Measurements from ENCODE around the gene UHRF2.

The UHRF2 gene

GRCh38 chr9:6473151-6473550 lies 60.2 kb downstream of the UHRF2 start:
- Histone ChIP-seq H3K4me1 (ENCODE audit: insufficient read depth, low read length) (no peaks in the 10 kb centered on the region), H3K27me3 (ENCODE audit: insufficient read depth, low read length) (no peaks in the 10 kb centered on the region), H3K9me3 (ENCODE audit: low read length) (no peaks in the 10 kb centered on the region), H3K4me3 (ENCODE audit: low read length) (no peak overlapping the region), H3K36me3 (ENCODE audit: insufficient read depth, low read length) (peaks cover 20% of the 10 kb centered on the region), H2AFZ (ENCODE audit: low read depth, low read length) (no peak overlapping the region)

DNA sequence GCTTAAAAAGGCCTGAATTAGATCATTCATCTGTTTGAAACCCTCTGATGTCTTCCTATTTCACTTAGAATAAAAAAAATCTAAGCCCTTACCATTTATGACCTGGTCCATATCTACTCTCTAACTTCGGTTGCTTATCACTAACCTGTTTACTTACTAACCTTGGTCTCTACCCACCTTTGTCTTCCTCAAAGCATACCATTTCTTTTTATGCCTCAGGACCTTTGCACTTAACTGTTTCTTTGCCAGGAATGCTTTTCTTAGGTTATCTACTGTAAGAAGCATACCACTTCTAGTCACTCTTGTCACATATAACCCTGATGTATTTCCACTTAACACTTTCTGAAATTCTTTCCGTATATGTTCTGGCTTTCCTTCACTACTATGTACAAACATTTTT lies 67.0 kb downstream of the UHRF2 start:
- Histone ChIP-seq H3K4me1 (ENCODE audit: insufficient read depth, low read length) (no peaks in the 10 kb centered on the region), H3K27me3 (ENCODE audit: insufficient read depth, low read length) (no peaks in the 10 kb centered on the region), H2AFZ (ENCODE audit: low read depth, low read length) (no peak overlapping the region), H3K36me3 (ENCODE audit: insufficient read depth, low read length) (peaks cover 65% of the 10 kb centered on the region), H3K4me3 (ENCODE audit: low read length) (no peak overlapping the region), H3K9me3 (ENCODE audit: low read length) (no peaks in the 10 kb centered on the region)

DNA sequence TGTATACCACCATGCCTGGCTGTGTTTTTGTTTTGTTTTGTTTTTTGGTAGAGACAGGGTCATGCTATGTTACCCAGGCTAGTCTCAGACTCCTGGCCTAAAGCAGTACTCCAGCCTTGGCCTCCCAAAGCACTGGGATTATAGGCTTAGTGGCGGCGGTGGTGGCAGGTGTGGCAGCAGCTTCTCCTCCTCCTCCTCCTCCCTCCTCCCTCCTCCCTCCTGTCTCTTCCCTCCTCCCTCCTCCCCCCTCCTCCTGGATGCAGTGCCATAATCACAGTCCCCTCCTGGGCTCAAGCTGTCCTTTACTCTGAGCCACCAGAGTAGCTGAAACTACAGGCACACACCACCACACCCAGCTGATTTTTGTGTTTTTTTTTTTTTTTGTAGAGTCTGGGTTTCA lies 71.2 kb downstream of the UHRF2 start:
- Histone ChIP-seq H3K36me3 (ENCODE audit: insufficient read depth, low read length) (peaks cover 66% of the 10 kb centered on the region), H3K9me3 (ENCODE audit: low read length) (no peaks in the 10 kb centered on the region), H3K27me3 (ENCODE audit: insufficient read depth, low read length) (no peaks in the 10 kb centered on the region)

GRCh38 chr9:6488395-6488794 lies 75.4 kb downstream of the UHRF2 start:
- H3K27me3 ChIP-seq (ENCODE audit: insufficient read depth, low read length): no peaks in the 10 kb centered on the region
- no peaks in the 10 kb centered on the region for H3K9me3 ChIP-seq (ENCODE audit: low read length)
- no peak overlapping the region for H2AFZ ChIP-seq (ENCODE audit: low read depth, low read length)
- H3K36me3 ChIP-seq (ENCODE audit: insufficient read depth, low read length): peaks cover 47% of the 10 kb centered on the region
- H3K4me3 ChIP-seq (ENCODE audit: low read length): no peak overlapping the region
- H3K4me1 ChIP-seq (ENCODE audit: insufficient read depth, low read length): no peaks in the 10 kb centered on the region

More for the DNA sequence above, 71.2 kb downstream of the UHRF2 start:
- no peak overlapping the region for H2AFZ ChIP-seq (ENCODE audit: low read depth, low read length)
- no peaks in the 10 kb centered on the region for H3K4me1 ChIP-seq (ENCODE audit: insufficient read depth, low read length)
- no peak overlapping the region for H3K4me3 ChIP-seq (ENCODE audit: low read length)

DNA sequence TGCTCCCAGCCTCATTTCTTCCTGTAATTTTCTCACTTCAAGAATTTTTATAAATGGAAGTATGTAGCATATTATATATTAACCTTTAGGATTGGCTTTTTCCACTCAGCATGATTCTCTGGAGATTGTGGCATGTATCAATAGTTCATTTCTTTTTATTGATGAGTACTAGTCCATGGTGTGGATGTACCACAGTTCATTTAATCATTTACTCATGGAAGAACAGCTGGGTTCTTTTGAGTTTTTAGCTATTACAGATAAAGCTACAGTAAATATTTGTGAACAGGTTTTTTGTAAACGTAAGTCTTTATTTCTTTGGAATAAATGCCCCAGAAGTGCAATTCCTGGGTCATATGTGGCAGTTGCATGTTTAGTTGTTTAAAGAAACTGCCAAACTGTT lies 76.1 kb downstream of the UHRF2 start:
- Histone ChIP-seq H3K36me3 (ENCODE audit: insufficient read depth, low read length) (peaks cover 49% of the 10 kb centered on the region), H3K9me3 (ENCODE audit: low read length) (no peaks in the 10 kb centered on the region), H2AFZ (ENCODE audit: low read depth, low read length) (no peak overlapping the region), H3K4me3 (ENCODE audit: low read length) (no peak overlapping the region), H3K4me1 (ENCODE audit: insufficient read depth, low read length) (no peaks in the 10 kb centered on the region), H3K27me3 (ENCODE audit: insufficient read depth, low read length) (no peaks in the 10 kb centered on the region)

- H3K4me3 ChIP-seq (ENCODE audit: low read length): no peak overlapping the region
- H3K9me3 ChIP-seq (ENCODE audit: low read length): no peaks in the 10 kb centered on the region
- peaks cover 39% of the 10 kb centered on the region for H3K36me3 ChIP-seq (ENCODE audit: insufficient read depth, low read length)
- no peaks in the 10 kb centered on the region for H3K4me1 ChIP-seq (ENCODE audit: insufficient read depth, low read length)
- H3K27me3 ChIP-seq (ENCODE audit: insufficient read depth, low read length): no peaks in the 10 kb centered on the region
- no peak overlapping the region for H2AFZ ChIP-seq (ENCODE audit: low read depth, low read length)
Observed at GRCh38 chr9:6490863-6491262, 77.9 kb downstream of the UHRF2 start.

DNA sequence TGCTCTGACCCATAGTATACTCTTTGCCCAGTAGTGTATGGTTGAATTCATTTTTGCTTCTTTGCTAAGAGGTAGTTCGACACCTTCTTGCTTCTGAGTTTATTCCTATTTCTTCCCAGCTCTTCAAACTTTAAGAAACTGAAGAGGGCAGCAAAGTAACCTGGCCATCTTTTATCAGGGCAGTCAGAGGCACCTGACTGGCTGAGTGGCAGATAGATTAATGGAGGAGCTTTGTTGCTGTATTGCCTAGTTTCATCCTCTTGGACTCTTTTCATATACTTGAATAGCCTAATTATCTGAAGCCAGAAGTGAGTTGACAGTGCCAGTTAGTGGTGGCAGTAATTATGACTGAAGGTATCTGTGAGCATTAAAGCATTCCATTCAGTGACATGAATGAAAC lies 82.5 kb downstream of the UHRF2 start:
- Histone ChIP-seq H2AFZ (ENCODE audit: low read depth, low read length) (no peak overlapping the region), H3K4me3 (ENCODE audit: low read length) (no peak overlapping the region), H3K27me3 (ENCODE audit: insufficient read depth, low read length) (no peaks in the 10 kb centered on the region), H3K9me3 (ENCODE audit: low read length) (no peaks in the 10 kb centered on the region), H3K36me3 (ENCODE audit: insufficient read depth, low read length) (peaks cover 49% of the 10 kb centered on the region), H3K4me1 (ENCODE audit: insufficient read depth, low read length) (no peaks in the 10 kb centered on the region)

- Histone ChIP-seq H3K4me3 (ENCODE audit: low read length) (no peak overlapping the region), H3K9me3 (ENCODE audit: low read length) (no peaks in the 10 kb centered on the region), H3K27me3 (ENCODE audit: insufficient read depth, low read length) (no peaks in the 10 kb centered on the region), H3K4me1 (ENCODE audit: insufficient read depth, low read length) (no peaks in the 10 kb centered on the region), H3K36me3 (ENCODE audit: insufficient read depth, low read length) (peaks cover 59% of the 10 kb centered on the region), H2AFZ (ENCODE audit: low read depth, low read length) (no peak overlapping the region)
Observed at GRCh38 chr9:6498982-6499381, 86.0 kb downstream of the UHRF2 start.

- no peaks in the 10 kb centered on the region for H3K9me3 ChIP-seq (ENCODE audit: low read length)
- H3K36me3 ChIP-seq (ENCODE audit: insufficient read depth, low read length): peaks cover 76% of the 10 kb centered on the region
Observed at GRCh38 chr9:6501526-6502210, 88.7 kb downstream of the UHRF2 start.

GRCh38 chr9:6502399-6502798 lies 89.4 kb downstream of the UHRF2 start:
- no peak overlapping the region for H3K4me3 ChIP-seq (ENCODE audit: low read length)
- H3K9me3 ChIP-seq (ENCODE audit: low read length): no peaks in the 10 kb centered on the region
- H3K27me3 ChIP-seq (ENCODE audit: insufficient read depth, low read length): no peaks in the 10 kb centered on the region
- H2AFZ ChIP-seq (ENCODE audit: low read depth, low read length): no peak overlapping the region
- H3K36me3 ChIP-seq (ENCODE audit: insufficient read depth, low read length): peaks cover 73% of the 10 kb centered on the region
- H3K4me1 ChIP-seq (ENCODE audit: insufficient read depth, low read length): no peaks in the 10 kb centered on the region

More at GRCh38 chr9:6501526-6502210, 88.7 kb downstream of the UHRF2 start:
- H2AFZ ChIP-seq (ENCODE audit: low read depth, low read length): no peak overlapping the region
- H3K4me3 ChIP-seq (ENCODE audit: low read length): no peak overlapping the region
- H3K4me1 ChIP-seq (ENCODE audit: insufficient read depth, low read length): no peaks in the 10 kb centered on the region
- no peaks in the 10 kb centered on the region for H3K27me3 ChIP-seq (ENCODE audit: insufficient read depth, low read length)

GRCh38 chr9:6506571-6506970 lies 93.6 kb downstream of the UHRF2 start:
- H2AFZ ChIP-seq (ENCODE audit: low read depth, low read length): no peak overlapping the region
- H3K4me3 ChIP-seq (ENCODE audit: low read length): no peak overlapping the region
- H3K27me3 ChIP-seq (ENCODE audit: insufficient read depth, low read length): no peaks in the 10 kb centered on the region
- no peaks in the 10 kb centered on the region for H3K4me1 ChIP-seq (ENCODE audit: insufficient read depth, low read length)
- peaks cover 57% of the 10 kb centered on the region for H3K36me3 ChIP-seq (ENCODE audit: insufficient read depth, low read length)
- no peaks in the 10 kb centered on the region for H3K9me3 ChIP-seq (ENCODE audit: low read length)

- Histone ChIP-seq H3K4me3 (ENCODE audit: low read length) (no peak overlapping the region), H3K4me1 (ENCODE audit: insufficient read depth, low read length) (no peaks in the 10 kb centered on the region), H3K36me3 (ENCODE audit: insufficient read depth, low read length) (peaks cover 21% of the 10 kb centered on the region), H3K27me3 (ENCODE audit: insufficient read depth, low read length) (no peaks in the 10 kb centered on the region), H2AFZ (ENCODE audit: low read depth, low read length) (no peak overlapping the region), H3K9me3 (ENCODE audit: low read length) (no peaks in the 10 kb centered on the region)
Observed at GRCh38 chr9:6512085-6512657, 99.2 kb downstream of the UHRF2 start.

- no peak overlapping the region for H2AFZ ChIP-seq (ENCODE audit: low read depth, low read length)
- no peak overlapping the region for H3K4me3 ChIP-seq (ENCODE audit: low read length)
- H3K27me3 ChIP-seq (ENCODE audit: insufficient read depth, low read length): no peaks in the 10 kb centered on the region
- peaks cover 2% of the 10 kb centered on the region for H3K36me3 ChIP-seq (ENCODE audit: insufficient read depth, low read length)
- H3K4me1 ChIP-seq (ENCODE audit: insufficient read depth, low read length): no peaks in the 10 kb centered on the region
- no peaks in the 10 kb centered on the region for H3K9me3 ChIP-seq (ENCODE audit: low read length)
Observed at GRCh38 chr9:6522263-6522662, 109.3 kb downstream of the UHRF2 start.

All from neuron (in vitro differentiated cells).